ES-I3 (cell line): ENCODE data around the gene CARD11.

Experiments
- H3K36me3 ChIP-seq: 2 replicates; pipeline ENCODE4 v1.6.1; 2013; ENCODE audit warnings: mild to moderate bottlenecking, low read length, control low read depth, moderate library complexity; ENCODE audit not compliant: insufficient read depth
- H3K4me1 ChIP-seq: 2 replicates; pipeline ENCODE4 v1.6.1; 2013; ENCODE audit warnings: mild to moderate bottlenecking, control low read depth, low read length; ENCODE audit not compliant: insufficient read depth
- H3K9ac ChIP-seq: 2 replicates; pipeline ENCODE4 v1.6.1; 2013; ENCODE audit warnings: low read depth, mild to moderate bottlenecking, low read length, moderate library complexity
- H3K9me3 ChIP-seq: 2 replicates; pipeline ENCODE4 v1.6.1; 2013; ENCODE audit warnings: mild to moderate bottlenecking, low read length, moderate library complexity; ENCODE audit not compliant: control insufficient read depth, insufficient read depth

Gene CARD11

DNA sequence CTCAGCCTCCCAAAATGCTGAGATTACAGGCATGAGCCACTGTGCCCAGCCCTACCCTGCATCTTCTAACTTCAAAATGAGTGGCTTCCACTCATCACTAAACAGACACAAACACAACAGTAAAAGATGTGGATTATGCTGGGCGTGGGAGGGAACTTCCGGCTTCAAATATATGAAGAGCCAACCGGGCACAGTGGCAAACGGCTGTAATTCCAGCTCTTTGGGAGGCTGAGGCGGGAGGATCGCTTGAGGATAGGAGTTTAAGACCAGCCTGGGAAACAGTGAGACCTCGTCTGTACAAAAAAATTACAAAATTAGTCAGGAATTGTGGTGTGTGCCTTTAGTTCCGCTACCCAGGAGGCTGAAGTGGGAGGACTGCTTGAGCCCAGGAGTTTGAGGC is 107.4 kb downstream of the CARD11 start:
- Histone ChIP-seq H3K36me3 (no peaks in the 10 kb centered on the region), H3K9me3 (no peaks in the 10 kb centered on the region), H3K9ac (no peak overlapping the region), H3K4me1 (no peaks in the 10 kb centered on the region)

DNA sequence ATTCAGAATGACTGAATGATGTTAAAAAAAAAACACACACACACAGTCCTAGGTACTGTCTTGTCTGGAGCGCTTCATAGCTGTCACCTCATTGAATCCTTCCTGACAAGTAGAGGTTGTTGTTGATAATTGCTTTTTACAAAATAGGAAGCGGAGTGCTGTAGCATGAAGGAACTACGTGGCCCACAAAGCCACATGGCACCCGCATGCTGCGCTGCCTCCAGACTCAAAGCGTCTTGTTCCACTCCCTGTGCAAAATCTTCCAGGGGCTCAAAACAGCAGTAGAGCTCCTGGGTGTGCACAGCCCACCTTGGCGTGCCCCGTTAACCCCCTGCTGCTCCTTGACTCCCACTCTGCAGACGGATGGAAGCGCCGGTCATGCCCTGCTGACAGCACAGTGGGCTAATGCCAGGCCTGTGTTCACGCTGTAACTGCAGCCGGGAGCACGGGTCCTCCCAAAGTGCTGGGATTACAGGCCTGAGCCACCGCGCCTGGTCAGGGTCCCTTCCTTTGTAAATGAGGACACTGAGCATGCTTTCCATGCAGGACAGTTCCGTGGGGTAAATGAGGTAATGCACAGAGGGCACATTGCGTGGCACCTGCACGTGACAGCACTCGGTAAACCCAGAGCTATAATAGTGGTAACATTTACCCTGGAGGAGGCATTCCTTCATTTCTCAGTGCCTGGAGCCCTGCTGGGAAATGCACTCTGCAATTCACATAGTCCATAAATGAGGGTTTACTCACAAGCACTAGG is 108.5 kb downstream of the CARD11 start:
- Histone ChIP-seq H3K36me3 (no peaks in the 10 kb centered on the region), H3K9ac (no peak overlapping the region), H3K9me3 (no peaks in the 10 kb centered on the region)

GRCh38 chr7:2934211-2934731 is 109.4 kb downstream of the CARD11 start:
- Histone ChIP-seq H3K36me3 (no peaks in the 10 kb centered on the region), H3K9me3 (no peaks in the 10 kb centered on the region), H3K4me1 (no peaks in the 10 kb centered on the region), H3K9ac (no peak overlapping the region)

More for the DNA sequence above, 108.5 kb downstream of the CARD11 start:
- H3K4me1 ChIP-seq = no peaks in the 10 kb centered on the region

GRCh38 chr7:2932402-2933251 is 111.0 kb downstream of the CARD11 start:
- H3K36me3 ChIP-seq = no peaks in the 10 kb centered on the region
- H3K4me1 ChIP-seq = no peaks in the 10 kb centered on the region
- no peak overlapping the region for H3K9ac ChIP-seq
- no peaks in the 10 kb centered on the region for H3K9me3 ChIP-seq

- H3K9ac ChIP-seq = no peak overlapping the region
- H3K4me1 ChIP-seq = no peaks in the 10 kb centered on the region
- H3K9me3 ChIP-seq = no peaks in the 10 kb centered on the region
- no peaks in the 10 kb centered on the region for H3K36me3 ChIP-seq
Observed at GRCh38 chr7:2931034-2931415, 112.6 kb downstream of the CARD11 start.

- no peaks in the 10 kb centered on the region for H3K9me3 ChIP-seq
- H3K4me1 ChIP-seq = no peaks in the 10 kb centered on the region
- no peak overlapping the region for H3K9ac ChIP-seq
- H3K36me3 ChIP-seq = no peaks in the 10 kb centered on the region
Observed at GRCh38 chr7:2930310-2931033, 113.2 kb downstream of the CARD11 start.

DNA sequence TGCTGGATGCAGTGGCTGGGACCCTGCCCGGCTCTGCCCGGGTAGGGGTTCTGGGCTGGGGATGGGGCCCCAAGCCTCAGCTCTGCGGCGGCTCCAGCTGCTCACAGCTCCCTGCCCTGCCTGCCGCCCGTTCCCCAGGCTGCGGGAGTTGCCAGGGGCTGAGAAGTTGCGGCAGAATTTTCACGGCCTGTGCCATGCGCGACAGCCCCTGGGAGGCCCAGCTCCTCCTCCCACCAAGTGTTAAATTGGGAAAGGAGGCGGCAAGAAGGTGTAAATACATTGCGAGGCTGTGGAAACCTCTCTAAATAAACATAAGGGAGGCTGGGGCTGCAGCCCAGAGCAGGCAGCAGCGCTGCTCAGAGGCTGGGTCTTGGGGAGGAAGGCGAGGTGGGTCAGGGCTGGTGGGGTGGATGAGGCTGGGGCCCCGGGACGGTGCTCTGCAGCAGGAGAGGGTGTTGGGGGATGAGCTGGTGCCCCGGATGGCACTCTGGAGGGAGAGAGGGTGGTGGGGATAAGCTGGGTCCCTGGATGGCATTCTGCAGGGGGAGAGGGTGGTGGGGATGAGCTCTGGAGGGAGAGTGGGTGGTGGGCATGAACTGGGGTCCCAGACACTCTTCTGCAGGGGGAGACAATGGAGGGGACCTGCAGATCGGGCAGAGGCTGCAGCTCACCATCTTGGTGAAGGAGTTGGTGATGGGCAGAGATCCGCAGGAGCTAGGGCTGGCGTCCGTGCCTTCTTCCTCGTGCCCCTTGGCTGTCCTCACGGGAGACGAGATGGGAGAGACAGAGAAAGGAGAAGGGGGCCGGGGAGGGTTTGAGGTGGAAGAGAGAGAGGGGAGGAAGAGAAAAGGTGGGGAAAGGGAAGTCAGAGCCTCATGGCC is 114.1 kb downstream of the CARD11 start:
- no peaks in the 10 kb centered on the region for H3K4me1 ChIP-seq
- no peaks in the 10 kb centered on the region for H3K36me3 ChIP-seq
- H3K9ac ChIP-seq = no peak overlapping the region
- H3K9me3 ChIP-seq = no peaks in the 10 kb centered on the region

DNA sequence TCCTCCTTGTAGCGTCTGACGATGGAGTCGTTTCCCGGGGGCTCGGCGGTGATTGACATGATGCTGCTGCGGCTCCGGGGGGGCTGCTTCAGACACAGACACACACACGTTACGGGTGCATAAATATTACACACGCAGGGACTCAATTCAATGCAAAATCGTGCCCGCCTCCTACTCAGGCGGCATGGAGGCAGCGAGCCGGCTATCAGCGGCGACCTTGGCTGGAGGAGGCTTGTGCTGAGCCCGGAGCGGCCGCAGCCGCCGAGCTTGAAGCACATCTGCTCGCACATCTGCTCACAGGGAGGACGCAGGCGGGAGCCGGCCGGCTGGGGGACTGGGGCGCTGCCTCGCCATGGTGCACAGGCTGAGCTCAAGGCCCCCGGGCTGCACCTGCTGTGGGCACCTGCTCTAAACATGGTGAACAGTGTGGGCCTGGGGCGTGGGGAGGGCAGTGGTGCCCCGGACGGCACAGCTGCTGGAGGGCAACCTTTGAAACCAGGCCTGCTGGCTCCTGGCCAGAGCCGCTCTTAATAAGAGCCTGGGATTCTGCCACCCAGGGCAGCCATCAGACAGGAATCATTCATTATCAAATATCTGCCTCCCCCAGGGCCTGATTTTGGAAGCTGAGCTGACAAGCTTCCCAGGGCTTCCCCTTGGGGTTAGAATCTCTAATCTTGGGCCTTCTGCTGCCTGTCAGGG is 114.9 kb downstream of the CARD11 start:
- Histone ChIP-seq H3K9me3 (no peaks in the 10 kb centered on the region), H3K36me3 (no peaks in the 10 kb centered on the region), H3K9ac (no peak overlapping the region), H3K4me1 (no peaks in the 10 kb centered on the region)

DNA sequence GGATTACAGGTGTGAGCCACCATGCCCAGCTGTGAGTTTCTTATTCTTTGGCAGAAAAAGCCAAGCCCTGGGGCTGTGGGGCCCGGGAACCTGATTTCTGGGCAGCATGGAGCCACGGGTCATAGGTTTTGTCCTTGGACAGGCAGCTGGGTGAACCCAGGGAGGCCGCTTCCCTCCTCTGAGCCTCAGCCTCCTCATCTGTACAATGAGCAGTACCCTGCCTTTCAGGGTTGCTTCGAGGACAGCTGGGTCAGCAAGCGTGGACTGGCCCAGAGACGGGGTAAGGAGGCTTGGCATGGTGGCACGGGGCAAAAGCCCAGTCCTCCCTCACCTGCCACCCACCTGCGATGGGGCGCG is 115.4 kb downstream of the CARD11 start:
- Histone ChIP-seq H3K9ac (no peak overlapping the region), H3K36me3 (no peaks in the 10 kb centered on the region), H3K9me3 (no peaks in the 10 kb centered on the region), H3K4me1 (no peaks in the 10 kb centered on the region)

DNA sequence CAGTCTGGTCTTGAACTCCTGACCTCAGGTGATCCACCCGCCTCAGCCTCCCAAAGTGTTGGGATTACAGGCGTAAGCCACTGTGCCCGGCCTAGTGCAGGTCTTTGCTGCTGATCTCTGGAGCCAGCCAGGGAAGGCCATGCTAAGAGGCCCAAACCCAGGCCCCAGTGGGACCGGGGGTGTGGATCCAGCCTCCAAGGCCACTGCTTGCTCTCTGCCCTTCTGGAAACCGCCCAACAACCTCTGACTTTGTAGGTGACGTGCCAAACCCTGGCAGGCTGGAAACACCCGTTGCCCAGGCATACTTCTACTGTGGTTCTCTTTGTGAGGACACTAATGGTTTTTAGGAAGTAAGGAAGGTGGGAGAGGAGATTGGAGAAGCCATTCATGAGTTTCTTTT is 116.1 kb downstream of the CARD11 start:
- no peaks in the 10 kb centered on the region for H3K4me1 ChIP-seq
- H3K36me3 ChIP-seq = no peaks in the 10 kb centered on the region
- no peak overlapping the region for H3K9ac ChIP-seq
- H3K9me3 ChIP-seq = no peaks in the 10 kb centered on the region

DNA sequence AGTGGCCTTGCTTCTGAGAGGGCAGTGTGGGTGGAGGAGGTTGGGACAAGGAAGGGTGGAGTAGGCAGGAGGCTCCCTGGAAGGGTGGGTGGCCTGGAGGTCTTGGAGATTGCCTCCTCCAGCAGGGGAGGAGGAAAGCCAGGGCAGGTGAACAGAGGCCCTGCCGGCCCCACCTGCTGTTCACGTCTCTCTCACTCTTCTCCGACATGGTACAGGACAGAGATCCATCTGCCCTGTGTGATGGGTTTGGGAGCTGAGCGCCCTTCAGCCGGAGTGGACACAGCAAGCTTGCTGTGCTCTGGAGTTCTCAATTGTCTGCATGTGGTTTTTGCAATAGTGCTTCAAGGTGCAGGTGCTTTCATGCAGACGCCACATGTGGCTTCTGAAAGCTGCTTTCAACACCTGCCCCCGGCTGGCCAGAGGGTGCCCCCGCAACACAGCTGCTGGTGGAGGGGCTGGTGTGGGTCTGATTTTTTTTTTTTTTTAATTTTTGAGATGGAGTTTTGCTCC is 116.7 kb downstream of the CARD11 start:
- H3K4me1 ChIP-seq = no peaks in the 10 kb centered on the region
- no peak overlapping the region for H3K9ac ChIP-seq
- no peaks in the 10 kb centered on the region for H3K9me3 ChIP-seq
- no peaks in the 10 kb centered on the region for H3K36me3 ChIP-seq

GRCh38 chr7:2926120-2926895 is 117.4 kb downstream of the CARD11 start:
- Histone ChIP-seq H3K9me3 (no peaks in the 10 kb centered on the region), H3K36me3 (no peaks in the 10 kb centered on the region), H3K9ac (no peak overlapping the region), H3K4me1 (no peaks in the 10 kb centered on the region)
